Measurements from ENCODE around the gene ALKBH8.
"Not testable (repeated sequence)": the region's sequence is repeated elsewhere in the genome, so short reads cannot be mapped to it uniquely, and the experiment has no call there.

Gene ALKBH8

GRCh38 chr11:107538821-107539220, 26.7 kb downstream of the ALKBH8 start:
- TF ChIP-seq CTCF (IDR thresholded peaks at IDR 0.05; ENCODE audit: borderline replicate concordance, insufficient read depth, low read depth, low read length): no peak
- no peak overlapping the region for H3K4me3 ChIP-seq (ENCODE audit: low read depth, low read length)

- H3K4me3 ChIP-seq (ENCODE audit: low read depth, low read length): no peak overlapping the region
- TF ChIP-seq CTCF (IDR thresholded peaks at IDR 0.05; ENCODE audit: borderline replicate concordance, insufficient read depth, low read depth, low read length): no peak
Measured at GRCh38 chr11:107538239-107538638, 27.3 kb downstream of the ALKBH8 start.

- not testable (repeated sequence) for H3K4me3 ChIP-seq (ENCODE audit: low read depth, low read length)
Measured at GRCh38 chr11:107537155-107537554, 28.4 kb downstream of the ALKBH8 start.

- no peak for TF ChIP-seq CTCF (IDR thresholded peaks at IDR 0.05; ENCODE audit: borderline replicate concordance, insufficient read depth, low read depth, low read length)
- H3K4me3 ChIP-seq (ENCODE audit: low read depth, low read length): no peak overlapping the region
Measured at GRCh38 chr11:107526197-107526596, 39.3 kb downstream of the ALKBH8 start.

- no peak for TF ChIP-seq CTCF (IDR thresholded peaks at IDR 0.05; ENCODE audit: borderline replicate concordance, insufficient read depth, low read depth, low read length)
- H3K4me3 ChIP-seq (ENCODE audit: low read depth, low read length): no peak overlapping the region
Measured at GRCh38 chr11:107508858-107509244, 56.7 kb downstream of the ALKBH8 start.

- no peak for TF ChIP-seq CTCF (IDR thresholded peaks at IDR 0.05; ENCODE audit: borderline replicate concordance, insufficient read depth, low read depth, low read length)
- no peak overlapping the region for H3K4me3 ChIP-seq (ENCODE audit: low read depth, low read length)
Measured at GRCh38 chr11:107508201-107508857, 57.2 kb downstream of the ALKBH8 start.

- TF ChIP-seq CTCF (IDR thresholded peaks at IDR 0.05; ENCODE audit: borderline replicate concordance, insufficient read depth, low read depth, low read length): no peak
- H3K4me3 ChIP-seq (ENCODE audit: low read depth, low read length): no peak overlapping the region
Measured at GRCh38 chr11:107505647-107506225, 59.8 kb downstream of the ALKBH8 start.
